Hematopoietic multipotent progenitor cell (in vitro differentiated cells): Measurements from ENCODE around the gene YWHAB. TPM values are rescaled to one million over a fixed set of nuclear protein-coding genes. Genes with fewer than 3 reads are reported as not detected.
"Not testable (repeated sequence)": the region's sequence is repeated elsewhere in the genome, so short reads cannot be mapped to it uniquely, and the experiment has no call there.

ENCODE experiments used
- DNase-seq, 3 donors: peaks; one replicate each; pipeline ENCODE4 v3.0.0-alpha.2; 2011 to 2015; ENCODE audit warnings: low read depth in 2 of 3, low spot score in 2 of 3
- total RNA-seq: library from RNA; depleted of rRNA; stranded (reverse); fragments of >200 nt; gene quantifications from one replicate; pipeline ENCODE4 v1.2.3, GENCODE V29; 2012

YWHAB gene
- total RNA-seq, 1 donor, result 38.5 TPM

GRCh38 chr20:44866703-44867335, 18.7 kb upstream of the YWHAB start:
- no peak for DNase-seq

GRCh38 chr20:44869471-44869870, 16.0 kb upstream of the YWHAB start:
- DNase-seq, result no peak

GRCh38 chr20:44882360-44882759, 3.1 kb upstream of the YWHAB start:
- not testable (repeated sequence) for DNase-seq

DNA sequence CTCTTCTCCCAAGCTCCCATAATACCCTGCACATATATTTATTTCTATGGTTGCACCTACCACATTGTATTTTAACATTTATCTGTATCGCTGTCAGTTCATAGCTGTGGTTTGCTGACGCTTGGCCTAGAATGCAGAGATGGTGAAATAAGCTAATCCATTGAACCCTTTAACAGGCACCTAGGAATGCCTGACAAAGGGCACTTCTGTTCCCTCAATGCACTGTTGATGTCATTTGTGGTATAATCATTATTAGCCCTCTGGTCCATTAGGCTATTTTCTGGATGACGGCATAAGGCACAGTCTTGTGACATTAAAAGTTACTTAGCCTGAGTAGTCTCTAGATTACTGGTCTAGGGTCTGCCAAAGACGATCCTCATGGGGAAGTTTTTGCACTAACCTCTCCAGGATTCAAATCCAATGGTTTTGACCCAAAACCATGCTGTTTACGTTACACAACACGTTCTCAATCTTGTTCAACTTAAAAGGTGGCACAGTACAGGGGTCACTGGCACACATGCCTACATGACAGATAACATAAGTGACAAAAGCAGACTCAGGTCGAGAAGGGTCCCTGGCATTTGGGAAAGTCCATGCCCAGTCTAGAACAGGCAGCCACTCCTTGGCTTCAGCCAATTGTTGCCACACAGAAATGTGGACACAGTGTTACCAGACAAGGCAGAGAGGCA, 2.1 kb upstream of the YWHAB start:
- DNase-seq, result no peak

- DNase-seq, result peak in 1 of 3 donors; percentile 13
Measured at GRCh38 chr20:44884907-44885391, 556 bp upstream of the YWHAB start.

DNA sequence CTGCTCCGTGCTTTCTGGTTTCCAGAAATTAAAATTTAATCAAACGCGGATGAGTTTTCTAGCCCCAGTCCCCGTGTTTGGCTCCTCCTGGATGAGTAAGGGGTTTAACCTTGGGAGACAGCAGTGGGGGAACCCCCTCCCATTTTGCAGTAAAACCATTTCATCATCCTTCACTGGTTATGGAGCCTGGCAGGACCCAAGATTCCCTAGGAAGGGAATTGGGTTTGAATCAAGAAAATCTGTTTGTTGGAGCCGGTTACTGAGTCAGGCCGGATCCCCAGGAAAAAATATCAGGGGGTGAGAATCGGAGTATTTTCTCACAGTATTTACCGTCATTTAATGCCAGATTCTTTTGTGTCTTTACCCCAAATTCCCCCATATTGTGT, 754 bp downstream of the YWHAB start:
- peak in 1 of 3 donors; percentile 24 for DNase-seq

- no peak for DNase-seq
Measured at GRCh38 chr20:44886828-44887227, 1.3 kb downstream of the YWHAB start.

DNA sequence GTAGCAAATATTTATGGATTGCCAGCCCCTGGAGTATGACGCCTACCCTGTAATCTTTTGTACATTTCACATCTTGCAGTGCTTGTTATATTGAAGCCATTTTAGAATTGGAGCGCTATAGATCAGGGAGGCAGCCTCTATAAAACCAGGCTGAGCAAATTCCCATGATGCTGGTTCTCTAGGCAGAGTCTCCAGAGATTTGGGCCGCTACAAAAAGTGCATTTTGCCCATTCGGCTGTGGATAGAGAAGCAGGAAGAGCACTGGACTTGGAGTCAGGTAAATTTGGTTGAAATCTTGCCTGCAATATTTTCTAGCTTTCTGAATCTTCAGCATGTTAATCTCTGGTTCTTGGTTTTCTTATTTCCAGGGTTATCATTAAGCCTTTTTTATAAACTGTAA, 2.0 kb downstream of the YWHAB start:
- no peak for DNase-seq

DNA sequence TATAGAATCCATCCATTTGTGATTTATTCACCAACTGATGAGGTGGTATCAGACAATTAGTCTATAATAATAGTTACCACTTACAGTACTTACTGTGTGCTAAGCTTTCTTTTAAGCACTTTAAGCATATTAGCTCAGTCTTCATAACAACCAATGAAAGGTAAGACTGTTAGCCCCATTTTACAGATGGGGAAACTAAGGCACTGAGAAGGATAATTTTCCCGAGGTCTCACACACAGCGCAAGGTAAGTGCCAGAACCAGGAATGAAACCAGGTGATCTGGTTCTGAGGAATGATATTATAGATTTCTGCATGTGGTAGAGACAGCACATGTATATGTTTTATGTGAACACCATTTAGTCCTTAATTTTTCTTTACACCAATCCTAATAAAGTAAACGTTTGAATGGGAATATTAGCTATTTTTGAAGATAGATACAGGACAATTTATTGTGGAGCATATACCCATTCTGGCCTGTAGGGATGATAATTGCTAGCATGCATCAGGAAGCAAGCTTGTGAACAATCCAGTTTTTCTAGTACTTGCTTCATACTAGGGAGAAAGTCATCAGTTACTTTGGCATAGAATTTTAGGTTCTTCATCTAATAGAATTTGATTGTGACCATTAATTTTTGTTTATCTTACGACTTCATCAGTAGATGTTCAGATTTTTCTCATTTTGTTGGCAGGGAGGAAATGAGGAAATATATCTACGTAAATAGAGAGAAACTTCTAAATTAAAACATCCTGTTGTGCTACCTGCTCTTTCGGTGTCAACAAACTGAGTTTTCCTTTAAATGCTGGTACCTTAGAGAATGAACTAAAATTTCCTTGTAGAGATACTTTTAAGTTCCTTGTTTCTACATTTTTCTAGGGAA, 3.0 kb downstream of the YWHAB start:
- DNase-seq, result peak in 1 of 3 donors; percentile 19

GRCh38 chr20:44891826-44892225, 6.3 kb downstream of the YWHAB start:
- no peak for DNase-seq

DNA sequence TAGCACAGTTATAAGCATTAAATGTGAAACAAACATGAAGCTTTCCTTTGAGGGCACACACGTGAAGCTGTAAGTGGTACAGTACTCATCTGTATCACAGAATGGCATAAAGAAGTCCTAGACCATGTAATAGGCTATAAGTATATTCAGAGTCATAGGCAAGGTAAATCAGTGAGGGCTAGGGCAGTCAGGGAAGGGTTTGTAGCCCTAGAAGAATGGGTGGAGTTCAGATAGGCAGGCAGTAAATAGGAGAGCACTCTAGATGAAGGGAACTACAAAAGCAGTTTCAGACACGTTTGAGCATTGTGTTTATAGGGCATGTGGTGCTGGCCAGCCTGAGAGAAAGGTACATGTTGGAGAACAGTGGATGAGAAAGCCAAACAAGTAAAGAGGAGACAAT, 9.5 kb downstream of the YWHAB start:
- DNase-seq, result no peak

- peak in 1 of 3 donors; percentile 37 for DNase-seq
Measured at GRCh38 chr20:44896583-44896982, 11.1 kb downstream of the YWHAB start.

- no peak for DNase-seq
Measured at GRCh38 chr20:44897133-44897532, 11.6 kb downstream of the YWHAB start.

GRCh38 chr20:44900231-44900854, 14.8 kb downstream of the YWHAB start:
- DNase-seq, result no peak

DNA sequence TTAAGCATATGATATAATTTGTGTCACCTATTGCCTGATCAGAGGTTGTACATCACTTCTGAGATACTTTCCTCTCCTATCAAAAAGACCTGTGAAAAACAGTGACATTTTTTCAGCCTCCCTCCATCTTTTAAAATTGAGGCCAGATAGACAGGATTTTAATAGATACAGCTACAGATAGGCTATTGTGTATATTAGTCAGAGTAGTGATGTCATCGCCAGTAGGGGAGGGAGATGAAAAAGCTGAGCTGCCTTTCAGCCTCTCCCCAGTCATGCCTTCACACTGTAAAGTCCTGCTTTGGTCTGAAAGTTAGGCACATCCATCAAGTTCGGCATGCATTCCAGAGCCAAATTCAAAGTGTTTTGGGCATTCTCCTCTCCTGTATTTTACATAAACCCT, 16.5 kb downstream of the YWHAB start:
- DNase-seq, result no peak

DNA sequence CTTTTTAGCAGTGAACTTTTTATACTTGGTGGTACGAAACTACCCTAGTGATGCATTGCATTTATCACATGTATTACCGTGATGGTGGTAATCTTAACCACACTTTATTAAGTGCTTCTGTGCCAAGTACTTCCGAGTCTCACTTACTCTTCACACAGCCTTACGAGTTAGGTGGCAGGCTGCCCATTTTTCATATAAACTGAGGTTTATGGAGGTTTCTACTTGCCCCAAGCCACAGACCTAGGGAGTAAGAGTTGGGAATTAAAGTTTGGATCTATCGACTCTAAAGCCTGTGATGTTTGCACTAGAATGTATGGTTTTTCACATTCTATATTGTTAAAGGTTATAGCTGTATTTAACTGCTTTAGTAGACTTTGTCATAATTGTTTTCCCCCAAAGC, 18.9 kb downstream of the YWHAB start:
- no peak for DNase-seq

DNA sequence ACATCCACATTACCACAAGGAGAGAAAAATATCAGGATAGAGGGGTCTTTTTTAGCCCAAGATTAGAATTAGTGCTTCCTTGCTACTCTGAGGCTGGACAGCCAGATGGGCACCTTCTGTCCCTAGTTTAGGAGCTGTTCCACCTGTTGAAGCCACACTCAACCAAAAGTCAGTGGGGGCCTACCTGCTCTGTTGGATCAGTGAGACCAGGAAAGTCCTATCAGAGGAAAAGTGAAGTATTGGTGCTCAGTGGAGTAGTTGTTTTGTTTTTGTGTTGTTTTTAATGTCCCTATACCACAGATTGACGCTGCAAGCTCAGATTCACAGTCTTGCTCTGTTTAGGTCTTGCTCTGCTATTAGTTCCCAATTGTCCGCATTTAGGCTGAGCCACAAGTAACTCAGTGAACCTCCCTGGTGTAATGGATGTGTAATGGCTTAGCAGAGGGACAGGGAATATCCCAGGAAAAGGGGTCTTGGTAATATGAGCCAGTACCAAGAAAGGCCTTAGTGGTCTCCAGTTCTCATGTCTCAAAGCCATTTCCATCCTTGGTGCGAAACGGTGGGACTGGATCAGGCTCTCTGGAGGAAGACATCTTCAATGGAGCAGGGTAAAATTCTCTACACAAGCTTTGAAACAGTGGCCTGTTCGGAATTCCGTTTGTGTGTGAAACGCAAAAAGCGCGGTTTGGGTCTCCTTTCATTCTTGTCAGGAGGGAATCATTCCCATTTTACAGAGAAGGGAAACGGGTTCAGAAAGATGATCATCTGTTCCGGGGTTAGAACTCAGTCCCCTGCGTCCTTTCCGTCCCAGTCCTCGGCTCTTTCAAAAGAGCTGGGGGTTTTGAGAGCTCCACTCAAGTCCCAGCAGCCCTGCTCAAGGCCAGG, 23.7 kb downstream of the YWHAB start:
- no peak for DNase-seq

DNA sequence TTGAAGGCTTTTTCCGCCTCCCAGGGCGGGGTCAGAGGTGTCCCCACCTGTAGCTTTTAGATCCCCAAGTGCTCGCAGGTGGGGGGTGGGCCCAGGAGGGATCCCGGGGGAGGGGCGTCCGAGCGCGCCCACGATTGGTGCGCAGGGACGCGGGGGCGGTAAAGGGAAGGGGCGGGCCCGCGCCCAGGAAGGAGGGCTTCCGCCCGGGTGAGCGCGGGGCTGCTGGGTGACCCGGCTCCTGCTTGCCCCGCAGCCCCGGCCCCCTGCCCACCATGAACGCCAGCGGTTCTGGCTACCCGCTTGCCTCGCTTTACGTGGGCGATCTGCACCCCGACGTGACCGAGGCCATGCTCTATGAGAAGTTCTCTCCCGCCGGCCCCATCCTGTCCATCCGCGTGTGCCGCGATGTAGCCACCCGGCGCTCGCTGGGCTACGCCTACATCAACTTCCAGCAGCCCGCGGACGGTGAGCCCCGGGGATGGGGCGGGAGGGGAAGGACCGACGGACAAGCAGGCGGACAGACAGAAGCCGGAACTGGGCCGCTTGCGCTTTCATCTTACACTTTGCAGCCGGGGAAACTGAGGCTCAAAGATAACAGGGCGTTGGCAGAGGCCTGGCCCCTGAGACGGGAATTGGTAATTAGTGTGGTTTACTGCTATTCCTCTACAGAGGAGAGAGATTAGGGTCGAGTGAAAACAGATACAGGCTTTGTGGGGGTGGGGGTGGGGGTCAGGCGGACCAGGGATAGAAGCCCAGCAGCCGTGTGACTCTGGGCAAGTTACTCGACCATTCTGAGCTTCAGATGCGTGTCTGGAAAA, 24.6 kb downstream of the YWHAB start, which contains the start of gene PABPC1L:
Gene PABPC1L, plus strand, starts transcription at position 189 of the 818 bp plus-strand sequence. Its CDS starts 84 bp downstream, at position 273.
- DNase-seq, result peak; percentile 22 to 57 (median 39)

DNA sequence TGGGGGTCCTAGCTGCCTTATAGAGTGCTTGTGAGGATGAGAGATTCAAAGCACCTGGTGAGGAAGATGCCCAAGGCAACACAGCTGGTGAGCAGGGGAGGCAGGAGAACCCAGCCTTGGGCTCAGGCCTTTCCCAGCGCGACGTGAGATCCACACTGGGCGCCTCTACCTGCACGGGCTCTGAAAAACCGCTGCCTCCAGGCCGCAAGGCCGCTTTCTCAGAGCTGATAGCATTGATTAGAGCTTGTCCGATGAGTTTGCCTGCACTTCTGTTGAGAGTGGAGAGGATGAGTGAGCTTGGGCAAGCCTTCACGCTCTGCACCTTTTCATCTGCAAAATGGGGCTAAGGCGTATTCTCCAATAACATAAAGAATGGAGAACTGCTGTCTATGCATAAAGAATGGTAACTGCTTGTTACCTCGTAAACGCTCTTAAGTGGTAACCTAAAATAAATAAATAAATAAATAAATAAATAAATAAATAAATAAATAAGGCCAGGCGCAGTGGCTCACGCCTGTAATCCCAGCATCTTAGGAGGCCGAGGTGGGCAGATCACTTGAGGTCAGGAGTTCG, 25.3 kb downstream of the YWHAB start:
- no peak for DNase-seq
